ENCODE data around the gene NPIPA3. TPM values are rescaled to one million over a fixed set of nuclear protein-coding genes. Genes with fewer than 3 reads are reported as not detected.
"Not testable (repeated sequence)": the region's sequence is repeated elsewhere in the genome, so short reads cannot be mapped to it uniquely, and the experiment has no call there.

The NPIPA3 gene
- 2.4 TPM for total RNA-seq (ENCODE audit: unreplicated experiment)
- long read RNA-seq = 0 reads

GRCh38 chr16:14703156-14704011, at the start of gene NPIPA3:
NPIPA3 (plus strand) TSS chr16:14703411; CDS start chr16:14708944, 5,533 bp downstream.
- not testable (repeated sequence) for H3K4me1 Mint-ChIP-seq (ENCODE audit: unreplicated experiment); H3K27me3 Mint-ChIP-seq (ENCODE audit: unreplicated experiment); H3K9me3 Mint-ChIP-seq (ENCODE audit: unreplicated experiment); H3K27ac Mint-ChIP-seq (ENCODE audit: unreplicated experiment); DNase-seq (ENCODE audit: low spot score); H3K4me3 Mint-ChIP-seq (ENCODE audit: unreplicated experiment); H3K36me3 Mint-ChIP-seq (ENCODE audit: low read depth, unreplicated experiment)

- Mint-ChIP-seq H3K9me3 (ENCODE audit: unreplicated experiment) (no peaks in the 10 kb centered on the region), H3K27me3 (ENCODE audit: unreplicated experiment) (no peaks in the 10 kb centered on the region), H3K27ac (ENCODE audit: unreplicated experiment) (peak overlapping the region; percentile 10), H3K36me3 (ENCODE audit: low read depth, unreplicated experiment) (peaks cover 19% of the 10 kb centered on the region), H3K4me1 (ENCODE audit: unreplicated experiment) (peaks cover 4% of the 10 kb centered on the region), H3K4me3 (ENCODE audit: unreplicated experiment) (no peak overlapping the region)
- TF ChIP-seq, protein P1, sequence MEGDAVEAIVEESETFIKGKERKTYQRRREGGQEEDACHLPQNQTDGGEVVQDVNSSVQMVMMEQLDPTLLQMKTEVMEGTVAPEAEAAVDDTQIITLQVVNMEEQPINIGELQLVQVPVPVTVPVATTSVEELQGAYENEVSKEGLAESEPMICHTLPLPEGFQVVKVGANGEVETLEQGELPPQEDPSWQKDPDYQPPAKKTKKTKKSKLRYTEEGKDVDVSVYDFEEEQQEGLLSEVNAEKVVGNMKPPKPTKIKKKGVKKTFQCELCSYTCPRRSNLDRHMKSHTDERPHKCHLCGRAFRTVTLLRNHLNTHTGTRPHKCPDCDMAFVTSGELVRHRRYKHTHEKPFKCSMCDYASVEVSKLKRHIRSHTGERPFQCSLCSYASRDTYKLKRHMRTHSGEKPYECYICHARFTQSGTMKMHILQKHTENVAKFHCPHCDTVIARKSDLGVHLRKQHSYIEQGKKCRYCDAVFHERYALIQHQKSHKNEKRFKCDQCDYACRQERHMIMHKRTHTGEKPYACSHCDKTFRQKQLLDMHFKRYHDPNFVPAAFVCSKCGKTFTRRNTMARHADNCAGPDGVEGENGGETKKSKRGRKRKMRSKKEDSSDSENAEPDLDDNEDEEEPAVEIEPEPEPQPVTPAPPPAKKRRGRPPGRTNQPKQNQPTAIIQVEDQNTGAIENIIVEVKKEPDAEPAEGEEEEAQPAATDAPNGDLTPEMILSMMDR (IDR thresholded peaks at IDR 0.05; ENCODE audit: unreplicated experiment) = no peak
- no peak for DNase-seq (ENCODE audit: low spot score)
Observed at GRCh38 chr16:14658063-14658462, 45.1 kb upstream of the NPIPA3 start.

- H3K27me3 Mint-ChIP-seq (ENCODE audit: unreplicated experiment) = no peaks in the 10 kb centered on the region
- H3K4me3 Mint-ChIP-seq (ENCODE audit: unreplicated experiment) = peak overlapping the region; percentile 51
- no peaks in the 10 kb centered on the region for H3K9me3 Mint-ChIP-seq (ENCODE audit: unreplicated experiment)
- TF ChIP-seq, protein P1 (IDR thresholded peaks at IDR 0.05; ENCODE audit: unreplicated experiment) = no peak
- H3K27ac Mint-ChIP-seq (ENCODE audit: unreplicated experiment) = no peak overlapping the region
- peaks cover 34% of the 10 kb centered on the region for H3K36me3 Mint-ChIP-seq (ENCODE audit: low read depth, unreplicated experiment)
- no peaks in the 10 kb centered on the region for H3K4me1 Mint-ChIP-seq (ENCODE audit: unreplicated experiment)
- DNase-seq (ENCODE audit: low spot score) = no peak
Observed at GRCh38 chr16:14667347-14668266, 35.6 kb upstream of the NPIPA3 start.

DNA sequence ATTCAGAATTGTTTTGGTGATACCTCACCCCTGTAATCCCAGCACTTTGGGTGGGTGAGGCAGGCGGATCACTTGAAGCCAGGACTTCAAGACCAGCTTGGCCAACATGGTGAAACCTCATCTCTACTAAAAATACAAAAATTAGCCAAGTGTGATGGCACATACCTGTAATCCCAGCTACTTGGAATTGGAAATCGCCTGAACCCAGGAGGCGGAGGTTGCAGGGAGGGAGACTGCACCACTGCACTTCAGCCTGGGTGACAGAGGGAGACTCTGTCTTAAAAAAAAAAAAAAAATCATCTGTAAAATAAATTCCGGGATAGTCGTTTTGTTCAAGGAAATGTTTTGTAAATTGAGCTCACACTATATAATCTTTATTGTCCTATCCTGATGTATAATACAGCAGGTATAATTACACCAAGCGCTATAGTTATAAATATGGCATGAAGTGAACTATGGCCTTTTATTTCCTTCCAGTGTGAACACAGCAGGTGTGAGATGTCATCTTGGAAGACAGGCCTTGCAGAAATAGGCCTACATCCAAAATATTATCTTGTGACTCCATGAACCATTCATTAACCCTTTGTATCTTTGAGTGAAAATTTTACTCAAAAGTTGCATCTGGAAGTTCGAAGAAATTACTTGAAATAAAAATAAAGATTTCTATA, 34.5 kb upstream of the NPIPA3 start:
- DNase-seq (ENCODE audit: low spot score) = no peak
- TF ChIP-seq, protein P1 (IDR thresholded peaks at IDR 0.05; ENCODE audit: unreplicated experiment) = no peak
- Mint-ChIP-seq H3K27me3 (ENCODE audit: unreplicated experiment) (no peaks in the 10 kb centered on the region), H3K4me3 (ENCODE audit: unreplicated experiment) (no peak overlapping the region), H3K36me3 (ENCODE audit: low read depth, unreplicated experiment) (peaks cover 30% of the 10 kb centered on the region), H3K4me1 (ENCODE audit: unreplicated experiment) (no peaks in the 10 kb centered on the region), H3K9me3 (ENCODE audit: unreplicated experiment) (no peaks in the 10 kb centered on the region), H3K27ac (ENCODE audit: unreplicated experiment) (no peak overlapping the region)

- H3K9me3 Mint-ChIP-seq (ENCODE audit: unreplicated experiment) = no peaks in the 10 kb centered on the region
- H3K4me1 Mint-ChIP-seq (ENCODE audit: unreplicated experiment) = no peaks in the 10 kb centered on the region
- no peak overlapping the region for H3K27ac Mint-ChIP-seq (ENCODE audit: unreplicated experiment)
- H3K27me3 Mint-ChIP-seq (ENCODE audit: unreplicated experiment) = no peaks in the 10 kb centered on the region
- H3K36me3 Mint-ChIP-seq (ENCODE audit: low read depth, unreplicated experiment) = peaks cover 22% of the 10 kb centered on the region
- no peak for DNase-seq (ENCODE audit: low spot score)
- TF ChIP-seq, protein P1 (IDR thresholded peaks at IDR 0.05; ENCODE audit: unreplicated experiment) = no peak
- no peak overlapping the region for H3K4me3 Mint-ChIP-seq (ENCODE audit: unreplicated experiment)
Observed at GRCh38 chr16:14669776-14670175, 33.4 kb upstream of the NPIPA3 start.
